HG03095 (cell line): ENCODE measurements around the gene IL4.

ENCODE experiments used
- ATAC-seq: cut with Tn5 transposase; IDR thresholded peaks from one replicate; pipeline ENCODE4 v1.9.1; 2021; ENCODE audit warnings: moderate library complexity; ENCODE audit not compliant: unreplicated experiment

IL4 gene

GRCh38 chr5:132669966-132670882, 3.6 kb upstream of the IL4 start:
- no peak for ATAC-seq

- ATAC-seq, result no peak
Observed at GRCh38 chr5:132671000-132671399, 2.8 kb upstream of the IL4 start.

DNA sequence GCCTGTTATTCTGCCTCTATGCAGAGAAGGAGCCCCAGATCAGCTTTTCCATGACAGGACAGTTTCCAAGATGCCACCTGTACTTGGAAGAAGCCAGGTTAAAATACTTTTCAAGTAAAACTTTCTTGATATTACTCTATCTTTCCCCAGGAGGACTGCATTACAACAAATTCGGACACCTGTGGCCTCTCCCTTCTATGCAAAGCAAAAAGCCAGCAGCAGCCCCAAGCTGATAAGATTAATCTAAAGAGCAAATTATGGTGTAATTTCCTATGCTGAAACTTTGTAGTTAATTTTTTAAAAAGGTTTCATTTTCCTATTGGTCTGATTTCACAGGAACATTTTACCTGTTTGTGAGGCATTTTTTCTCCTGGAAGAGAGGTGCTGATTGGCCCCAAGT, 301 bp upstream of the IL4 start:
- ATAC-seq, result no peak

DNA sequence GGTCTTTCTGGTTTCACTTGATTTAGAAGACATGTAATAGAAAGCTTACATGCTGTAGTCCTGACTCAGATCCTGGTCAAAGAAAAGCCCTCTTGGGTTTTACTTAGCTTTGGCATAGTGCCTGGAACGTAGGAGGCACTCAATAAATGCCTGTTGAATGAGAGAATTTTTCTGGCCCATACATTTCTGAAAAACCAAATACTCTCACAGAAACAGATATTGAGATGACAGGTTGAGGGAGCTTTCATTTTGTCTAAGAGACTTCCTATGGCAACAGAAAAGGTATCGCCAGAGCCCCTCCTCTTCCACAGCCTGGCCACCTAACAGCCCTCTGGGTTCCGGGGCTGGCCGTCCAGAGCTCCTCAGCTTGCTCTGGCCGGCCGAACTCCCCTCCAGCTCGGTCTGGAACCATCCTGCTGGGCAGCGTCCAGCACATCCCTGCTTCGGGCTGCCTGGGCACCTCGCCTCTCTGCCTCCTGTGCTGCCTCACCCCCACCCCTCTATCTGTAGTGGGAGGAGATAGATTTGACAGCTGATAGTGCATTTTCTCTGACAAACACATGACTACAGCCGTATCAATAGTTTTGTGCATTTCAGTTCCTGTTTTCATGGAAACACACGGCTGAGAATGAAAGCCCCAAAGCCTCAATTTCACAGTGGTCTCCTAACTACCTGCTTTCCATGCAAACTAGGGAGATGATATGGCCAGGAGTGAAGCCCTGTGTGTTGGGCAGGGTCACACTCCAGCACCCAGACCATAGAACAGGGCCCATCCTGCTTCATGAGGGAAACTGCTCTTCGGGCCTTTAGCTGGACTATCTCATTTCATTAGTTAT, 1.1 kb downstream of the IL4 start:
- peak; percentile 80 for ATAC-seq

GRCh38 chr5:132675936-132676689, 2.3 kb downstream of the IL4 start:
- no peak for ATAC-seq

DNA sequence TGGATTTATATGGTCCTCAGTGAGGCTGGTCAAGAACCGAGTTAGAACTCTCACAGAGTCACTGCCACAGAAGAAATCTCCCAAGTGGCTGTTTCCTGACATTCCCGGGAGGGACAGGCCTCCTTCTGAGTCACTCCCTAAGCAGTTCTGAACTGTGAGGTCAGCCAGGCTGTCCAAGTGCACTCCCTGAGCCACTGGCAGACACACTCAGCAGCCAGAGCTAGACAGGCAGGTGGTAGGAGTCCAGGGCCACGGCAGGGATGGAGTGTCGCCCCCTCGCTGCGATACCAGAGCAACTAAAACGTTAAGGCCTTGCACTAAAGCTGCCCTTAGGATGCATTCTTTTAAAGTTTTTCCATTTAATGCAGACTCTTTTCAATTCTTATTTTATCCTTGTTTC, 3.4 kb downstream of the IL4 start:
- no peak for ATAC-seq

GRCh38 chr5:132677682-132678400, 4.1 kb downstream of the IL4 start:
- ATAC-seq, result no peak

DNA sequence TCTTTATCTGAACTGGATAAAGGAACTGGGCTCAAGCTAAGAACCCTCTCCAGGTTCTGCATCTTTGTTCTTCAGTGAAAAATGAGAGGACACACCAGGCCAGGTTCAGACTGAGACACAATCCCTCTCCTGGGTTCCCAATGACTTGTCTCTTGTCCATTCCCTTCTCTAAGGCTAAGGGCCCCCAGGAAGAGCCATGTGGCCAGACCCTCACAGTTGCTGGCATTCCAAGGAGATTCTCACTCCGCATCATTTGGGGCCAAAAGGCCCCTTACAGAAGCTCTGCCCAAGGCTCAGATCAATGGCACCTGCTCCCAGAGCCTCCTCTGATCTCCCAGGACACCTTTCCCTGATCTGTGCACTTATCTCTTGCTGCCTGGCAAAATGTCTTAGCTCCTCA, 4.9 kb downstream of the IL4 start:
- ATAC-seq, result no peak

DNA sequence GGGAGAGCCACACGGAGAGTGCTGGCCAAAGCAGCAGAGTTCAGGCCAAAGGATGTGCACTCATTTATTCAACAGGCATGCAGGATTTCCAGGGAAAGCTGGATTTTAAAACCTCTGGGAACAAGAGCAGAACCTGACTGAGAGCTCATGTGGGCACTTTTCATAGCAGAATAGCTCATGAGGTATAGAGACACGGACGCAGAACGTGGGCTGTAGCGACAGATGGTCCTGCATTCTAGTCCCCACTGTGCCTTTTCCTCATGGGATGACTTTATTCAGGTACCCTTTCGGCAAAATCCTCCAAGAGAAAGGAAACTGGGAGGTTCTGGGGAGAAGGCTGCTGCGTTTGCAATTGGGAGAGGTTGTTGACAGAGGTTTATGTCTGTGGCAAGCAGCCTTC, 5.4 kb downstream of the IL4 start:
- no peak for ATAC-seq

- no peak for ATAC-seq
Observed at GRCh38 chr5:132679717-132680380, 6.1 kb downstream of the IL4 start.

- ATAC-seq, result no peak
Observed at GRCh38 chr5:132680780-132681475, 7.1 kb downstream of the IL4 start.

- ATAC-seq, result no peak
Observed at GRCh38 chr5:132681476-132681831, 7.7 kb downstream of the IL4 start.

GRCh38 chr5:132681983-132682382, 8.2 kb downstream of the IL4 start:
- ATAC-seq, result no peak

- ATAC-seq, result no peak
Observed at GRCh38 chr5:132684491-132684890, 10.7 kb downstream of the IL4 start.

- no peak for ATAC-seq
Observed at GRCh38 chr5:132684922-132685720, 11.3 kb downstream of the IL4 start.

GRCh38 chr5:132686193-132686592, 12.4 kb downstream of the IL4 start:
- no peak for ATAC-seq

DNA sequence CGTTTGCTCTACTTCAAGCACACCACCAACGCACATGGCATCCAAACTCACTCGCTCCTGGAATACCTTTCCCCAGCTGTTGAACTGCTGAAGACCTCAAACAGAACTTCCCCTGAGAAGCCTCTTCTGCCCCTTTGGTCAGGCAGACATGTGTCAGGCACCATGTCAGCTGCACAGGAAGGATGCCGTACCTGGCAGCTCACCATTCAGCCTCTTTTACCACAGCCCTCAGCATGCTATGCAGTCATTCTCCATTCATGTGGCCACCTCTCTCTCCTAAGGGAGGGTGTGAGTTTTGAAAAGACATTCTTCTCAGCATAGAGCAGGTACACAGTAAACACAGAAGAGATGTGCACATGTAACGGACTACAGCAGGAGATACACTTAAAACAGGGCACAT, 14.2 kb downstream of the IL4 start:
- no peak for ATAC-seq

DNA sequence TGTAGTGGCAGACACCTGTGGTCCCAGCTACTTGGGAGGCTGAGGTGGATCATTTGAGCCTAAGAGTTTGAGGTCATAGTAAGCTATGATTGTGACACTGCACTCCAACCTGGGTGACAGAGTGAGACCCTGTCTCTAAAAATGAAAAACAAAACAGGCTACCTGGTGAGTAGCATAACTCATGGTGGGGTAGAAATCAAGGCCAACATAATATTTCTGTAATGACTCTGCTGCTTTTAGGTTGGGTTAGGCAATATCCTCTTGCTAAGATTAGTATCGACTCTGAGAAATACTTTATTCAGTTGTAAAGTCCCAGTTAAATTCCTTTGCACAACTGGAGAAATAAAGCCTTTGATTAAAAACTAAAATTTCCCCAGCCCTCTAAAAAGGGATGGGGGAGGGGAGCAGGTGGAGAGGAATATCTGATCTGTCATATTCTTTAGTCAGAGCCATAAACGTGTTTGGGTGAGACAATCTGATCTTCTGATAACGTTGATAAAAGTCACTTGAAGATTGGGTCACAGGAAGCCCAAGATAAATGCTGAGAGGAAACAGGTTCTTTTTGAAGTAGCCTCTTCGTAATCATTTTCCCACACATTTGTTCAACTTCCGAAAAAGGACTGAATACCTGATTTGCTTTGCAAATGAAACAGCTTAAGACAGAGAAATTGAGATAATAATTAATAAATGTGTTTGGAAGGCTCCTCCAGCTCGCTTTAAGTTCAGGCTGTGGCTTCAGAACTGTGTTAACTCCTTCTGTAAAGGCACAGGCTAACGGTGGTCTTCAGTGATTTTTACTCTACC, 14.9 kb downstream of the IL4 start:
- peak; percentile 51 for ATAC-seq
